Effector memory CD8-positive, alpha-beta T cell (primary cell): ENCODE measurements around the gene GPR42.
A peak's percentile ranks its signal among the peaks of the same experiment; 100 is the strongest.

Experiments
- ATAC-seq: fragments of 150-1000 bp; cut with Tn5 transposase; replicated peaks from 2 replicates; pipeline ENCODE4 v1.10.0; 2021; ENCODE audit warnings: mild to moderate bottlenecking, moderate library complexity
- DNase-seq, 3 experiments: peaks; one replicate each; pipeline ENCODE4 v3.0.0; 2021
- H3K27ac Mint-ChIP-seq, 2 donors: one replicate each; pipeline ENCODE4 v1.8.0; 2022; ENCODE audit warnings: mild to moderate bottlenecking in 2 of 2, mixed read lengths in 2 of 2, moderate library complexity in 2 of 2
- H3K27me3 Mint-ChIP-seq, 2 donors: one replicate each; pipeline ENCODE4 v1.8.0; 2022; ENCODE audit warnings: mixed read lengths in 2 of 2
- H3K36me3 Mint-ChIP-seq: one replicate; pipeline ENCODE4 v1.8.0; 2022; ENCODE audit warnings: mild to moderate bottlenecking, moderate library complexity, mixed read lengths; ENCODE audit not compliant: insufficient read depth
- H3K4me1 Mint-ChIP-seq, 2 donors: one replicate each; pipeline ENCODE4 v1.8.0; 2022; ENCODE audit warnings: low read depth in 2 of 2, mixed read lengths in 2 of 2
- H3K4me3 Mint-ChIP-seq, 2 donors: one replicate each; pipeline ENCODE4 v1.8.0; 2022; ENCODE audit warnings: mild to moderate bottlenecking in 2 of 2, mixed read lengths in 2 of 2, moderate library complexity in 2 of 2
- H3K9me3 Mint-ChIP-seq, 2 donors: one replicate each; pipeline ENCODE4 v1.8.0; 2022; ENCODE audit warnings: mixed read lengths in 2 of 2

GPR42 gene

DNA sequence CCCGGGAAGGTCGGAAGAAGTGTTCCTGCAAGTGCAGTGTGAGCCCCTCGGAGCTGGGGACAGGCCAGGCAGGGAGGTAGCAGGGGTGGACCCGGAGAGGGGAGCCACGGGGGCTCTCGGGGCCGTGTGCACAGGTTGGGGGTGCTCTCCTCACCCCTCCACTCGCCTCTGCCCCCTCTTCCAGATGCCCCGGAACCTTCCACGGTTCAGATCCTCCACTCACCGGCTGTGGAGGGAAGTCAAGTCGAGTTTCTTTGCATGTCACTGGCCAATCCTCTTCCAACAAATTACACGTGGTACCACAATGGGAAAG is 32.9 kb upstream of the GPR42 start:
- ATAC-seq (no peak), DNase-seq (no peak)
- Mint-ChIP-seq H3K36me3 (peaks cover 5% of the 10 kb centered on the region), H3K9me3 (no peaks in the 10 kb centered on the region), H3K27me3 (peaks cover 54 to 69% of the 10 kb centered on the region in 2 donors), H3K4me3 (no peak overlapping the region), H3K4me1 (peaks cover 0 to 1% of the 10 kb centered on the region in 2 donors), H3K27ac (no peak overlapping the region)

DNA sequence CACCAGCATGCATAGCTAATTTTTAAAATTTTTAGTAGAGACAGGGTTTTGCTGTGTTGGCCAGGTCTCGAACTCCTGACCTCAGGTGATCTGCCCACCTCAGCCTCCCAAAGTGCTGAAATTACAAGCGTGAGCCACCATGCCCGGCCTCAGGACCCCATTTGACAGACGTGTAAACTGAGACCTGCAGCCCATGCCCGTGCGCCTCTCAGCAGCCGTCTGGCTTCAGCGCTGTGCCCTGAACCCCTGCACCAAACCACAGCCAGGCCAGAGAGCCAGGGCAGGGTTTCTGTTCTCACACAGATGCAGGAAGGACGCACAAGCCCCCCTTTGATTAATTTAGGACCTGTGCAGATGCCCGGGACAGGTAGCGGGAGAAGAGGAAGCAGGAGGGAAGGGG is 30.4 kb upstream of the GPR42 start:
- peaks cover 0 to 1% of the 10 kb centered on the region in 2 donors for H3K4me1 Mint-ChIP-seq
- H3K27me3 Mint-ChIP-seq: peaks cover 37 to 58% of the 10 kb centered on the region in 2 donors
- H3K4me3 Mint-ChIP-seq: no peak overlapping the region
- H3K36me3 Mint-ChIP-seq: peaks cover 5% of the 10 kb centered on the region
- ATAC-seq (no peak), DNase-seq (no peak)
- no peaks in the 10 kb centered on the region for H3K9me3 Mint-ChIP-seq
- no peak overlapping the region for H3K27ac Mint-ChIP-seq

DNA sequence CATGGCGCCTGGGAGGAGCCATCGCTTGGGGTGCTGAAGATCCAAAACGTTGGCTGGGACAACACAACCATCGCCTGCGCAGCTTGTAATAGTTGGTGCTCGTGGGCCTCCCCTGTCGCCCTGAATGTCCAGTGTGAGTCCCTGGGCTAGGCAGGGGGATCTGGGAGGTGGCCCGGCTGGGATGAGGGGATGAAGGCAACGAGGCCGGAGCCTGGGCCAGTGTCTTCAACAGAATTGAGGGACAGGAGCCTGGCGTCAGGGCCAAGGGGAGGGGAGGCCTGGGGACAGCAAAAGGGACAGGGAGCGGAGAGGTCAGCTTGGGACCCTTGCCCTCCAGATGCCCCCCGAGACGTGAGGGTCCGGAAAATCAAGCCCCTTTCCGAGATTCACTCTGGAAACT is 29.9 kb upstream of the GPR42 start:
- no peak for ATAC-seq
- Mint-ChIP-seq H3K4me1 (peaks cover 1 to 4% of the 10 kb centered on the region in 2 donors), H3K9me3 (no peaks in the 10 kb centered on the region), H3K4me3 (no peak overlapping the region), H3K27me3 (peaks cover 36 to 59% of the 10 kb centered on the region in 2 donors), H3K36me3 (peaks cover 10% of the 10 kb centered on the region), H3K27ac (no peak overlapping the region)
- DNase-seq: no peak

DNA sequence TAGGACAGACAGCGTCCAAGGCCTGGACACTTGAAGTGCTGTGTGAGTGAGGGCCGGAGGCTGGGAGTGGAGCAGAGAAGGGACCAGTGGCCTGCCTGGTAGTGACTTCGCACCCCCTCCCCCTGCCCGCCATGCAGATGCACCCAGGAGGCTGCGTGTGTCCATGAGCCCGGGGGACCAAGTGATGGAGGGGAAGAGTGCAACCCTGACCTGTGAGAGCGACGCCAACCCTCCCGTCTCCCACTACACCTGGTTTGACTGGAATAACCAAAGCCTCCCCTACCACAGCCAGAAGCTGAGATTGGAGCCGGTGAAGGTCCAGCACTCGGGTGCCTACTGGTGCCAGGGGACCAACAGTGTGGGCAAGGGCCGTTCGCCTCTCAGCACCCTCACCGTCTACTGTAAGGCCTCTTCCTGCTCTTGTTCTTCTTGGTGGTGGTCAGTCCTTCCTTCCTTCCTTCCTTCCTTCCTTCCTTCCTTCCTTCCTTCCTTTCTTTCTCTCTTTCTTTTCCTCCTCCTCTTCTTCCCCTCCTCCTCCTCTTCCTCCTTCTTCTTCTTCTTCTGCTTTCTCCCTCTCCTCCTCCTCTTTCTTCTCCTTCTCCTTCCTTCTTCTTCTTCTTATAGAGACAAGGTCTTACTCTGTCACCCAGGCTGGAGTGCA is 29.2 kb upstream of the GPR42 start:
- peaks cover 17% of the 10 kb centered on the region for H3K36me3 Mint-ChIP-seq
- H3K4me1 Mint-ChIP-seq: peaks cover 7 to 11% of the 10 kb centered on the region in 2 donors
- H3K27me3 Mint-ChIP-seq: peaks cover 33 to 60% of the 10 kb centered on the region in 2 donors
- ATAC-seq (no peak), DNase-seq (no peak)
- no peak overlapping the region for H3K27ac Mint-ChIP-seq
- H3K9me3 Mint-ChIP-seq: no peaks in the 10 kb centered on the region
- no peak overlapping the region for H3K4me3 Mint-ChIP-seq

DNA sequence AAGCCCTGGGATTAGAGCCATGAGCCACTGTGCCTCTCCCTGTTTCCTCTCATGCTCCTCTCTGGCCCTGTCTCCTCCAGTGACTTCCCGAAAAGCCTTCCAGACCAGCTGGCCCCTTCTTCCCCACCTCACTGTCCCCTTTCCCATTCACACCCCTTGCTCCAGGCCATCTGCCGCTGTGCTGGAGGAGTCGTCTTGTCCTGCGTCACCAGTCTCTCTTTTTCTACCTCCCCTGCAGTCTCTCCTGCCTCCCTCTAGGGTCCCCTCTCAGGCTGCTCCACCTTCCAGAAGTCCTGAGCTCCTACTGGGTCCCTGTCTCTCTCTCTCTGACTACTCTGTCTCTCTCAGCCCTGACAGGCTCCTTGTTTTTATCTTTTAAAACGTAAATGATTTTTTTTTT is 28.4 kb upstream of the GPR42 start:
- Mint-ChIP-seq H3K4me3 (no peak overlapping the region), H3K27me3 (peaks cover 31 to 60% of the 10 kb centered on the region in 2 donors), H3K9me3 (no peaks in the 10 kb centered on the region), H3K4me1 (peaks cover 15 to 18% of the 10 kb centered on the region in 2 donors), H3K27ac (no peak overlapping the region), H3K36me3 (peaks cover 22% of the 10 kb centered on the region)
- ATAC-seq: no peak
- no peak for DNase-seq

DNA sequence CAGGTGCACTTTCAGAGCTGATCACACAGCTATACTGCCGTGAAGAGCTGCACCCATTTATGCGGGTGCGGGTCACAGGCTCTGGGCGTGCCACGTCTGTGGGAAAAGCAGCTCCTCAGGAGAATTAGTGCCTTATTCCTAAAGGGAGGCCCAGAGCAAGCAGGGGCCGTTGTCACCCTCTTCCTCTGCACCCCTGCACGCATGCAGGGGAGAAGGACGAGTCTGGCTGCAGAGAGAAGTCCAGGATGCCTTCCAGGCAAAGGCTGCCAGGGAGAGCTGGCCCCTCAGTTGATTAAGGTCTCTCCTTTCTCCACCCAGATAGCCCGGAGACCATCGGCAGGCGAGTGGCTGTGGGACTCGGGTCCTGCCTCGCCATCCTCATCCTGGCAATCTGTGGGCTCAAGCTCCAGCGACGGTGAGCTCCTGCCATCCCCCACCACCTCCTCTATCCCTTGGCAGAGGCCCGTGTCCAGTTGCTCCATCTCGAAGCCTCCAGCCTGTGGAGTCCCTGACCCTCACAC is 26.3 kb upstream of the GPR42 start:
- H3K4me1 Mint-ChIP-seq: peaks cover 18 to 24% of the 10 kb centered on the region in 2 donors
- peak overlapping the region in 1 of 2 donors; percentile 42 for H3K27ac Mint-ChIP-seq
- H3K9me3 Mint-ChIP-seq: no peaks in the 10 kb centered on the region
- H3K4me3 Mint-ChIP-seq: no peak overlapping the region
- peaks cover 22% of the 10 kb centered on the region for H3K36me3 Mint-ChIP-seq
- DNase-seq (no peak), ATAC-seq (no peak)
- H3K27me3 Mint-ChIP-seq: peaks cover 27 to 65% of the 10 kb centered on the region in 2 donors

DNA sequence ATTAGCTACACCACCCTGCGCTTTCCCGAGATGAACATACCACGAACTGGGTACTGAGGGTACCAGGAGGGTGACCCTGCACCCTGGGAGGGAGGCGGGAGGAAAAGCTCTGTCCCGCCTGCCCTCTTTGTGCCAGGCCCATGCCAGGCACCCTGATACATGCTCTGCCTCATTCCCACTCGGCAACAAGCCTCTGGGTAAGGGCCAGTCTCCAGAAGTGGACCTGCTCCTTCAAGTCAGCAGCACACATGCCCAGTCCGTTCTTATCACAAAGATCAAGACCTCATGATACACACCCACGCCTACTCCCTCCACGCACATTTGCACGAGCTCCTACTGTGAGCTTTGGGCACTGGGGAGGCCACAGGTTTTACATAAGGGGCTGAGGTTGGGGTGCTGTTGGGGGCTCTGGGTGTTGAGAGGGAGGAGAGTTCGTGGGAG is 25.2 kb upstream of the GPR42 start:
- H3K27ac Mint-ChIP-seq: peak overlapping the region in 1 of 2 donors; percentile 89
- no peaks in the 10 kb centered on the region for H3K9me3 Mint-ChIP-seq
- ATAC-seq (no peak), DNase-seq (no peak)
- peak overlapping the region in 1 of 2 donors; percentile 24 for H3K4me3 Mint-ChIP-seq
- peaks cover 18 to 24% of the 10 kb centered on the region in 2 donors for H3K4me1 Mint-ChIP-seq
- peaks cover 23 to 68% of the 10 kb centered on the region in 2 donors for H3K27me3 Mint-ChIP-seq
- H3K36me3 Mint-ChIP-seq: peaks cover 22% of the 10 kb centered on the region

DNA sequence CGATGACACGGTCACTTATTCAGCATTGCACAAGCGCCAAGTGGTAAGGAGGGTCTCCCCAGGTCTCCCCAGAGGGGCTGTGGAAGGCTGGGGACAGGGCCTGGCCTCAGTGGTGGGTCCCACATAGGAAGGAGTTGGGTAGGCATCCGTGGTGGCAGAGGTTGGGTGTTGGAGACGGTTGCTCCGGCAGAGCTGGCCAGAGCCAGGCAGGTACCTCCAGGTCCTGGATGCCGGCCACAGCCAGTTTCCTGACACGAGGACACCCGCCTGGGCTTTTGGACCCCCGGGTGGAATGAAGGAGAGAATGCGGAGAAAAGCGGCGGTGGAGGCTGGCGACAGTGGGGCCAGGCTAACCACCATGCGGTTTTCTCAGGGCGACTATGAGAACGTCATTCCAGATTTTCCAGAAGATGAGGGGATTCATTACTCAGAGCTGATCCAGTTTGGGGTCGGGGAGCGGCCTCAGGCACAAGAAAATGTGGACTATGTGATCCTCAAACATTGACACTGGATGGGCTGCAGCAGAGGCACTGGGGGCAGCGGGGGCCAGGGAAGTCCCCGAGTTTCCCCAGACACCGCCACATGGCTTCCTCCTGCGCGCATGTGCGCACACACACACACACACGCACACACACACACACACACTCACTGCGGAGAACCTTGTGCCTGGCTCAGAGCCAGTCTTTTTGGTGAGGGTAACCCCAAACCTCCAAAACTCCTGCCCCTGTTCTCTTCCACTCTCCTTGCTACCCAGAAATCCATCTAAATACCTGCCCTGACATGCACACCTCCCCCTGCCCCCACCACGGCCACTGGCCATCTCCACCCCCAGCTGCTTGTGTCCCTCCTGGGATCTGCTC is 24.4 kb upstream of the GPR42 start:
- DNase-seq (peak; percentile 46 to 61 (median 60)), ATAC-seq (peak; percentile 79)
- no peaks in the 10 kb centered on the region for H3K9me3 Mint-ChIP-seq

DNA sequence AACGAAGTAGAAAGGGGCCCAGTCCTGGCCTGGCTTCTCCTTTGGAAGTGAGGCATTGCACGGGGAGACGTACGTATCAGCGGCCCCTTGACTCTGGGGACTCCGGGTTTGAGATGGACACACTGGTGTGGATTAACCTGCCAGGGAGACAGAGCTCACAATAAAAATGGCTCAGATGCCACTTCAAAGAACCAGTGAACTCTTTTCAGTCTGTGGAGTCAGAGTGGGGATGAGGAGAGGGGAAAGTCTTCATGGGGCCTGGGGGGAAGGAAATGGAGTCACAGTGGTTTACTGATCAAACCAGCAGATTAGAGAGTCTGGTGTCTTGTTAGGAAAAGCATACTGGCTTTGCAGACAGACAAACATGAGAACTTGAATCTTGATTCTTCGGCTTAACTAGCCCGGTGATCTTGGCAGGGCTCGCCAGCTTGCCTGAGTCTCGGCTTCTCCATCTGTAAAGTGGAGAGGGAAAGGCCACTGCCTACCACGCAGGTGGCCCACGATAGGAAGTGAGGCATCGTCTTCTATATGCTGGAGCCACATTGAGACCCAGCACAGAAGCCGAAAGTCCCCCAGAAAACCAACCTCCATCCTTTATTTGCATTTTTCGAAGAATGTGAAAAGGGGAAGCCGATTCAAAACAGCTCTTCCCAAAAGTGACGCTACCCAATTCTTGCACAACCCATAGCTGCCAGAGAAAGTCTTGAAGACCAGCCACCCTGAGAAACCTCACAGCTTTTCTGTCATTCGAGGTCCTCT is 23.5 kb upstream of the GPR42 start, which contains the start of gene FFAR1:
Gene FFAR1 (plus strand): TSS at position 732 of the 759 bp plus-strand sequence. CDS start 3,650 bp downstream, outside the sequence.
- Mint-ChIP-seq H3K27ac (peak within 1 kb of the TSS; percentile 57 to 89), H3K9me3 (no peaks in the 10 kb centered on the region), H3K27me3 (peaks cover 22 to 57% of the 10 kb centered on the region in 2 donors), H3K4me3 (peak within 1 kb of the TSS; percentile 47 to 69), H3K36me3 (peaks cover 22% of the 10 kb centered on the region), H3K4me1 (peaks cover 18 to 23% of the 10 kb centered on the region in 2 donors)
- peak; percentile 68 for ATAC-seq
- DNase-seq: peak in 2 of 3 experiments; percentile 20 to 30

More for the DNA sequence above, 24.4 kb upstream of the GPR42 start:
- Mint-ChIP-seq H3K4me3 (peak overlapping the region; percentile 47 to 69), H3K36me3 (peaks cover 22% of the 10 kb centered on the region), H3K27ac (peak overlapping the region; percentile 57 to 89), H3K27me3 (peaks cover 26 to 61% of the 10 kb centered on the region in 2 donors), H3K4me1 (peaks cover 18 to 24% of the 10 kb centered on the region in 2 donors)

DNA sequence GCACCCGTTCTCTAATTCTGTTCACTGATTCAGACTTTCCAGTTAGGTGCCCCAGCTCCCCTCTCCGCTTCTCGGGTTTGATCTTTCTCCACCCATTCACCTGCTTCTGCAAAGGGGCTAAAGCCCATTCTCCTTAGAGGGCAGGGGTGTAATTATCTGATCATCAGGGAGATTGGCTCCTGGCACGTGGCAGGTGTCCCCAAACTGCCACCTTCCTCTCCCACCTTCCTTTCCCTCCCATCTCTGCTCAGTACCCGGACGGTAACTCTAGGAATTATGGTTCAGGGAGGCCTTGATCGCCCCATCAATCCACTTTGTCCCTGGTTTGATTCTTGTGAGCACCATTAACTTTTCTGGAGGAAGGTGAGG is 23.0 kb upstream of the GPR42 start:
- peaks cover 22 to 26% of the 10 kb centered on the region in 2 donors for H3K4me1 Mint-ChIP-seq
- no peak for DNase-seq
- H3K27me3 Mint-ChIP-seq: peaks cover 18 to 56% of the 10 kb centered on the region in 2 donors
- no peaks in the 10 kb centered on the region for H3K9me3 Mint-ChIP-seq
- H3K27ac Mint-ChIP-seq: peak overlapping the region in 1 of 2 donors; percentile 89
- H3K36me3 Mint-ChIP-seq: peaks cover 22% of the 10 kb centered on the region
- ATAC-seq: no peak
- H3K4me3 Mint-ChIP-seq: peak overlapping the region in 1 of 2 donors; percentile 69

DNA sequence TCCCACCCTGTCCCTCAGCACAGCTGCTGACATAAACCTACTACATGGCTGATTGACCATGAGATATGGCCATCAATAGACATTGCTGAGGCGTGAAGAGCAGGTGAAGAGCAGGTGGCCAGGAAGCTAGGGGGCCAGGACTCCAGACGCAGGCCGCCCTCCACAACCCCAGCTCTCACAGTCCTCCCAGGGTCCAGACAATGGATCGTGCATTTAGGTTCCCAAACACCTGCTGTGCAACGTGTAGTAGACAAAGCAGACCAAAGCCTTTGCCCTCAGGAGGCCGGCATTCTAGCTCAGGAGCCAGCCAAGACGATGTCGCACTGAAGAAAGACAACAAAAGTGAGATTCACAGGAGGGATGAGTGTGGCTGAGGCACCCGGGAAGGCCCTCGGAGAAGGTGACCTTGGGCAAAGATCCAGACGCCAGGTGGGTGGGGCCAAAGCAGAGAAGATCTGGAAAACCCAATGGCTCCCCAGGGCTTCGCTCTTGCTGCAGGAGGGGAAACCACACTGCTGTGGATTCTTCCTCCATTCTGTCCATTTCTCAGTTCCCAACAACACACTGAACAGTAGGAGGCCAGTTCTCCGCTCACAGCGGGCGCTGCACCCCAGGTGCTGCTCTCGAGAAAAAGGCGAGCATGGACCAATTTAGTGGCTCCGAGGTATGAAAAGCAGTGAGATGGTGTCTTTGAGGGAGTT is 21.8 kb upstream of the GPR42 start:
- Mint-ChIP-seq H3K4me1 (peaks cover 22 to 28% of the 10 kb centered on the region in 2 donors), H3K4me3 (no peak overlapping the region), H3K27ac (no peak overlapping the region), H3K9me3 (no peaks in the 10 kb centered on the region), H3K36me3 (peaks cover 22% of the 10 kb centered on the region), H3K27me3 (peaks cover 14 to 49% of the 10 kb centered on the region in 2 donors)
- ATAC-seq (no peak), DNase-seq (no peak)

DNA sequence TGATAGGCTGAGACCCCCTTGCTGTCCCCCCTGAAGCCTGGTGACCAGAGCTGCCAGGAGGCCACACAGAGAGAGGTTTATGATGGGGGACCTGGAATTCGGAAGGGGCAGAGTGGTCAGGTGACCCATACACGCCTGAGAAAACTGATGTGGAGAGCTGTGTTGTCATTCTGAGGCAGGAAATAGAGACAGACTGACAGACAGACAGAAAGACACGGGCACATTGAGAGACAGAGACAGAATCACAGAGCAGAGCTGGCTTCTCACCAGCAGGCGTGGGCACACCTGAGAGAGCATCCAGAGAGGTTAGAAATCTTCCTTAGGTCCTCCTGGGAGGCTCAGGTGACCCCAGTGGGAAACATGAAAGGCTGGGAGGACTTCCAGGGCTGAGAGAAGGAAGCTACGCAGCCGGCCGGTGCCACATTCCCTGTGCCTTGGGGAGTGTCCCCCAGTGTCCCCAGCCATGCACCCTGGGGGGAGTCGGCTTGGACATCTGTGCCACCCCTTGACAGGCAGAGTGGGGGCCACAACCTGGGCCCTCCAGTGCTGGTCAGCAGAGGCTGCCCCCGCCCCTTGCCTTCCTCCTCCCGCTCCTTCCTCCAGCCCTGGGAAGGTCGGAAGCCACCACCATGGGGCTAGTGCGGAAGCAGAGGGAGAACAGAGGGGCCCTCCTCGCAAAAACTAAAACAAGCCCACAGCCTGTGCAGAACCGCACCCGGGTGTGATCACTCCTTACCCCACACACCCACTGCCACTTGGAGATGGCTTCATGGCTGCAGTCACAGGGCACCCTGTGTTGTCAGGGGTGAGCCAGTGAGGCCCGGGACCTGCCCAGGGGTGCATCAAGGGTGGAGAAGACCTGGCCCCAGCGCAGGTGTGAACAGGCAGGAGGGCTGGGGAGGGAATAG is 21.0 kb upstream of the GPR42 start:
- H3K27ac Mint-ChIP-seq: no peak overlapping the region
- no peak overlapping the region for H3K4me3 Mint-ChIP-seq
- ATAC-seq: no peak
- peaks cover 22% of the 10 kb centered on the region for H3K36me3 Mint-ChIP-seq
- H3K4me1 Mint-ChIP-seq: peaks cover 22 to 28% of the 10 kb centered on the region in 2 donors
- DNase-seq: no peak
- peaks cover 14 to 49% of the 10 kb centered on the region in 2 donors for H3K27me3 Mint-ChIP-seq
- no peaks in the 10 kb centered on the region for H3K9me3 Mint-ChIP-seq
